Measurements from ENCODE around the gene OTOG.

DNA sequence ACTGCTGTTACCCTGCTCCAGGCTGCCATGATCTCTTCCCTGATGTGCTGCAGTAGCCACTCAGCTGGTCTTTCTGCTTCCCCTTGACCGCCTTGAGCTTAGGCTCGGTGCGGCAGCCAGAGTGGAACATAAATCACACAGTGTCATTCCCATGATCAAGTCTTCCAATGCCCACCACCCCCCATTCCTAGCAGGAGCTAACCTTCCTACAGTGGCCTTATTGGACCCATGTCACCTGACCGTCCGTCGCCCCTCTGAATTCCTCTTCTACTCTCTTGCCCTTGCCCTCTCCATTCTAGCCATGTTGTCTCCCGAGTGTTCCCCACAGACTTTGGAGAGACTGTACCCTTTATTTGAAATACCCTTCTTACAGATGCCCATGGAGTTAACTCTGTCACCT is 43.4 kb downstream of the OTOG start:
- TF ChIP-seq, protein P1, sequence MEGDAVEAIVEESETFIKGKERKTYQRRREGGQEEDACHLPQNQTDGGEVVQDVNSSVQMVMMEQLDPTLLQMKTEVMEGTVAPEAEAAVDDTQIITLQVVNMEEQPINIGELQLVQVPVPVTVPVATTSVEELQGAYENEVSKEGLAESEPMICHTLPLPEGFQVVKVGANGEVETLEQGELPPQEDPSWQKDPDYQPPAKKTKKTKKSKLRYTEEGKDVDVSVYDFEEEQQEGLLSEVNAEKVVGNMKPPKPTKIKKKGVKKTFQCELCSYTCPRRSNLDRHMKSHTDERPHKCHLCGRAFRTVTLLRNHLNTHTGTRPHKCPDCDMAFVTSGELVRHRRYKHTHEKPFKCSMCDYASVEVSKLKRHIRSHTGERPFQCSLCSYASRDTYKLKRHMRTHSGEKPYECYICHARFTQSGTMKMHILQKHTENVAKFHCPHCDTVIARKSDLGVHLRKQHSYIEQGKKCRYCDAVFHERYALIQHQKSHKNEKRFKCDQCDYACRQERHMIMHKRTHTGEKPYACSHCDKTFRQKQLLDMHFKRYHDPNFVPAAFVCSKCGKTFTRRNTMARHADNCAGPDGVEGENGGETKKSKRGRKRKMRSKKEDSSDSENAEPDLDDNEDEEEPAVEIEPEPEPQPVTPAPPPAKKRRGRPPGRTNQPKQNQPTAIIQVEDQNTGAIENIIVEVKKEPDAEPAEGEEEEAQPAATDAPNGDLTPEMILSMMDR (IDR thresholded peaks at IDR 0.05; ENCODE audit: low read depth, low read length, poor library complexity, severe bottlenecking): no peak
- TF ChIP-seq EZH2phosphoT487 (IDR thresholded peaks at IDR 0.05; ENCODE audit: borderline replicate concordance, low read length): no peak

Data from DOHH2 (cell line).